Stimulated activated CD8-positive, alpha-beta memory T cell treated with anti-CD3 and anti-CD28 coated beads, Interleukin-2, amount 100 ng/mL, for 1 hour (primary cell): ENCODE measurements around the gene RBM33.
"Not testable (repeated sequence)": the region's sequence is repeated elsewhere in the genome, so short reads cannot be mapped to it uniquely, and the experiment has no call there.

Experiments used
- DNase-seq, 2 donors: peaks; one replicate each; pipeline ENCODE4 v3.0.0-alpha.2; 2020; ENCODE audit warnings: low read depth in 2 of 2

The RBM33 gene

GRCh38 chr7:155644178-155644970, at the start of gene RBM33:
RBM33 (plus strand) TSS chr7:155644661; CDS start chr7:155644877, 216 bp downstream.
- peak; percentile 49 to 50 for DNase-seq

DNA sequence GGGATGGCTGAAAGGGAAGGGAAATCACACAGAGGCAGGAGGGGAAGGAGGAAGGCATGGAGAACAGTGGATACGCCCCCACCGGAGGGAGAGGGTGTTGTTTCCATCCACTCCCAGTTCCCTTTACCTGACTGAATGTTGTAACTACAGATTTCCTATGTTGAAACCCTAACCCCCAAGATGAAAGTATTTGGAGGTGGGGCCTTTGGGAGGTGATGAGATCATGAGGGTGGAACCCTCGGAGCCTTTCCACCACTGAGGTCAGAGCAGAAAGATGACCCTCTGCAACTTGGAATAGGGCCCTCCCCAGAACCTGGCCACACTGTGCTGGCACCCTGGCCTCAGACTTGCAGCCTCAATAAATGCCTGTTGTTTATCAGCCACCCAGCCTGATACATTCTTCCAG, 49.5 kb upstream of the RBM33 start:
- DNase-seq = no peak

GRCh38 chr7:155597753-155598140, 46.7 kb upstream of the RBM33 start:
- DNase-seq = no peak

DNA sequence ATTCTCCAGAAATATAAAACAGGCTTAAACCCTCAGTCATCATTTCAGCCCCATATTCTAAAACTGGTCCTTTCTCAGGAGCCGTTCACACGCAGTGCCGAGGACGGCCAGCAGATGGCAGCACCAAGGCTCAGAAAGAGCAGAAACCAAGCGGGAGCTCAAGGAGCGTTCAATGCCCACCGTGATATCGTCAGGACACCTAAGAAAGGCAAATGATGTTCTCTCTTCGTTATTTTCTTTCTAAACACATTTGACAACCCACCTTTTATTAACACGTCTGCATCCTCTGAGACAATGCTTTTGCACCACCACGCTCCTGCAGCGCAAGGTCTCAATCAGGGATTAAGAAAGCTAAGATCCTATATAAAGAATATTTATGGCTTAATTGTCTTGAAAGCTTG, 45.7 kb upstream of the RBM33 start:
- peak; percentile 70 to 78 for DNase-seq

- no peak for DNase-seq
These were observed 42.3 kb upstream of the RBM33 start for GRCh38 chr7:155602156-155602555.

DNA sequence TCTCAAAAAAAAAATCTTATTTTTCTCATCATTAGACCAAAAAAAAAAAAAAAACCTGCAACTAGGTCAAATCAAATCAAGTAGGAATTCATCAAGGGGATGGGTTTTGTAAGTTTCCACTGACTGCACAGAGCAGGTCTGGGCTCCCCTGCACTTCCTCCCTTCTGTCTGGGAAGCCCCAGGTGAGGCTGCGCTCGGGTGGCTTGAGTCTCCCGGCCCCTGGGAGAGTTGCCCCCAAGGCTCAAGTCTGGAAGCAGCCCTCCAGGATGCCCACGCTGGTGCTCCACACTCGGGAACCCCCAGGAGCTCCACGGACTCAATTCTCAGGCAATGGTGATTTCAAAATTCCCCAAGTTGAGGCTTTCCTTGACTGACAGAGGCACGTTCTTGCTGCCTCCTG, 41.7 kb upstream of the RBM33 start:
- no peak for DNase-seq

- no peak for DNase-seq
These were observed 41.1 kb upstream of the RBM33 start for GRCh38 chr7:155603205-155603857.

DNA sequence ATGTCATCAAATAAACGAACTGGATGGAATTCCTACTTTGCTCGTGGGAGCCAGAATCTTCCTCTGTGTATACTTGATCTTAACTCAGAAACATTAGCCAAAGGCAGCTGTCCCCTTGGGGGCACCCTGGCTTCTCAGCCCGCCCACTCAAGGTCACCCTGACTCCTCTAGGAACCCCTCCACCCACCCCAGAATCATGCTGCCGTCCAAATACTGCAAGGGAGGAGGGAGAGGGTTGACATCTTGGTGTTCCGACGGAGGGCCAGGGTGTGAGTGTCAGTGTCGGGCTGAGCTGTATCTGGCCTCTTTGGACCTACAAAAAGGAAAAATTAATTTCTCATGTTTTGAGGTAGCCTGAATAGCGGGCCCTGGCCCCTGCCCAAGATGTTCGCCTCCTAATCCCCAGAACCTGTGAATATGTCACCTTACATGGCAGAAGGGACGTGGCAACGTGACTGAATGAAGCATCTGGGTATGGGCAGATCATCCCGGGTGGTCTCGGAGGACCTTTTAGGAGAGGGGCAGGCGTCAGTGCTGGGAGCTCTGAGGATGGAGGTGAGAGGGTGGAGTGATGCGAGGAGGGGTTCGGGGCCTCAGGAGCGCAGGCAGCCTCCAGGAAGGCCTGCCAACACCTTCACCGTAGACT, 40.5 kb upstream of the RBM33 start:
- no peak for DNase-seq

DNA sequence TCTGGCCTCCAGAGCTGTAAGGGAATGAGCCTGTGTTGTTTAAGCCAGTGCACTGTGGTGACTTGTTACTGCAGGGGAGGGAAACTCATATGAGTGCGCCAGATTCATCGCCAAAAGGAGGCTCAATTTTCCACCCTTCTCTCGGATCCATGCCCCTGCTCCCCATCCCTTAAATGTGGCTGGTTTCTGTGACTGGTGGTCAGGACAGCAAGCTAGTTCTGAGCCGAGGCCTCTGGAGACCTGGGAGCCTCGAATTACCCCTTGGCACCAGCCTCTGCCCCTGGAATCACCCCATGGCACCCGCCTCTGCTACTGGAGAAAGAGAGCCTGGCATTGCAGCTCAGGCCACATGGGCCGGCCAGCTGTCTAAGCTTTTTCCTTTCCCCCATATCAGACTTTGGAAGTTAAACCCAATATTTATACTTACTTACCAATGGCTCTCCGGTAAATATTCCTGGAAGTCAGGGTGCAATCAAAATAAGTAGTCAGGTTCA, 39.9 kb upstream of the RBM33 start:
- no peak for DNase-seq

DNA sequence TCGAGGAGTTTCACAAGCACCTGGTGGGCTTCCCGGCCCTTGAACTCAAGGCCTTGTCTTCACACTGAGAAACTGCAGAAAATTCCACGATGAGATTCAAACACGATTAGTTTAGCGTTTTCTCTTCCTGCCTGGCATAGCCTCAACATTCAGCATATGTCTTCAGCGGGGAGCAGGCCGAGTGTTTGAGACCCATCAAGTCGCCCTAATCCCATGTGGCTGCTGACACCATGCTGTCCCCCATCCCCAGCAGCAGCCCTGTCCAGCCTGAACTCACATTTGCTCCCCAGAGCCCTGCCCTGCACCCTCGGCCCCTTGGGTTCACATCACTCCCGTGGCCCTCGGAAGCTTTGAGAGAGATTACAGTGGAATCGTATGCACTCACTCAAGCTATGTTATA, 35.3 kb upstream of the RBM33 start:
- DNase-seq = no peak

DNA sequence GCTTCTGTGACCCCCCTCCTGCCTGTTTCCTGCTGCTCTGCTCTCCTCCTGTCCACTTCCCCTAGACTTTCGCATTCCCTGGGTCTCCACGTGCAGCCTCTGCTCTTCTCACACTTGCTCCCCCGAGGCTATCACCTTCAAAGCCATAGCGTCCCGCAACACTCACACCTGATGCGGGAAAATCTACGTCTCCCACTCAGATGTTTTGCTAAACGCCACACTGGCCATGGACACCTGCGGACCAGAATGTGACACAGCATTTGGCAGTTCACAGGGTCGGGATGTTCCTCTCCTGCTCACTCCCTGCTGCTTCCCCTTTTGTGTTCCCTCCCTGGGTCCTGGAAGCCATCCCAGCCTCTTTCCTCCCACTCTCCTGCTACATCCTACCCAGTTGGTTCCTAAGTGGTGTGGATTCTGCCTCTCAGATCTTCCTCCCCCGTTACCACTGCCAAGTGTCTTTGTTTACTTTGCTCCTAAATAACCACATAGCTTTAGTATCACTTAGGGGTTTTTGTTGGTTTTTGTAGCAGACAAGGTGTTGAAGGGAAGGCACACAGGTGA, 33.7 kb upstream of the RBM33 start:
- DNase-seq = no peak

DNA sequence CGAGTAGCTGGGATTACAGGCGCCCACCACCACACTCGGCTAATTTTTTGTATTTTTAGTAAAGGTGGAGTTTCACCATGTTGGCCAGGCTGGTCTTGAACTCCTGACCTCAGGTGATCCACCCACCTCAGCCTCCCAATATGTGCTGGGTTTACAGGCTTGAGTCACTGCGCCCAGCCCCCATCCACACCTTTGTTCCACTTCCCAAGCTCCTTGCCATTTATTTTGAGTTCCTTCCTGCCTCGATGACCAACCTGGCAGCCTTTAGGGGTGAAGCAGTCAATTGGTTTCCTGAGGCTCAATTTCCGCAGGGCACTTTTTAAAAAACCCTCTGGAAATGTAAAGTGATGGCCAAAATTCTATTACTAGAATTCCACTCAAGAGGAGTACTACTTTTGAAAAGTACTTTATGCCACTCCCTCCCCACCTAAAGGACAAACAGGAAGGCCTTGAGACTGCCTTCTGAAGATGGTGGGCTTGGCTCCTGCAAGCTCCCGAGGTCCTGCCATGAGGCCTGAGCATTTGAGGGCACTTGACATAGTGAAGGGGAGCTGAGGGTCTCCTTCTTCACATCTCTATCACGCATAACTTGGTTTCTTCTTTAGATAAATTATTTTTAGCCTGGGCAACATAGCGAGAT, 32.5 kb upstream of the RBM33 start:
- no peak for DNase-seq

- no peak for DNase-seq
These were observed 31.8 kb upstream of the RBM33 start for GRCh38 chr7:155612658-155613057.

GRCh38 chr7:155615085-155615484, 29.4 kb upstream of the RBM33 start:
- not testable (repeated sequence) for DNase-seq

DNA sequence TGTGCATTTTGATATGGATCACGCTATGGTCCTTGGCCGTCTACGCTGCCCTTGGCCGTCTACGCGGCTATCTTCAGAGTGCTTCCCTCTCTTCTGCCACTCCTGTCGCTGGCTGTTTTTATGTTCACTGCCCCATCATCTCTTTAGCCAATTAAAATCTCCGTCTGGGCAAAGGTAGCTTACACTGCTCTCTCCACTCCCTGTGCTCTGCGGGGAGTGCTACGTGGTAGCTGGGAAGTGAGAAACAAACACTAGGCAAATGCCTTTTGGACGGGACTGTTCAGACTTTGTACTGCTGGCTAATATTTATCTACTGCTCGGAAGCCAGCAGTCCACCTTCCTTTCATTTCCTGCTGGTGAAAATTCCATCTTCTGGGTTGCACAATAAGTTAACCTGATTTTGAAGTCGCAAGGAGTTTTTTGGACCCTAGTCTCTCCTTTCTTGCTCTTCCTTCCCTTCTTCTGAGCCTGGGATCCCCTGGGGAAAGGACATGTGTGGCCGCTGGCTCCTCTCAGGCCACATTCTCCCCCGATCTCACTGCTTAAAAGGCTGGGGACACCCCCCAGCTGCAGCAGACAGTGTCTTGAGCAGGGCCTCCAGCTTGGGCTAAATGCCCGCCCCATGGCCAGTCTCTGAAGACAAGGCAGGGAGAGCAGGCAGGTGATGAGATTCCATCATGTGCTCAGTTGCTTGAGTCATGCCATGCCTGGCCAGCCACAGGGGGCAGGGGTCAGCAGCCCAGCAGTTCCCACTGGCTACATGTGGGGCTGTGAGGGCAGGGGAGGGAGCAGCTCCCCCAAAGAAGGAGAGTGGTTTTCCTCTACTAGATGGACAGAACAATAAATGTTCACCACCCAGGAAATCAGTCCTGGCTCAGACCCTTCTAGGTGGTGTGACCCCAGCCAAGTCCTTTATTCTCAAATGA, 25.5 kb upstream of the RBM33 start:
- DNase-seq = no peak

GRCh38 chr7:155619634-155620271, 24.7 kb upstream of the RBM33 start:
- DNase-seq = no peak

- DNase-seq = no peak
These were observed 24.0 kb upstream of the RBM33 start for GRCh38 chr7:155620497-155620896.

DNA sequence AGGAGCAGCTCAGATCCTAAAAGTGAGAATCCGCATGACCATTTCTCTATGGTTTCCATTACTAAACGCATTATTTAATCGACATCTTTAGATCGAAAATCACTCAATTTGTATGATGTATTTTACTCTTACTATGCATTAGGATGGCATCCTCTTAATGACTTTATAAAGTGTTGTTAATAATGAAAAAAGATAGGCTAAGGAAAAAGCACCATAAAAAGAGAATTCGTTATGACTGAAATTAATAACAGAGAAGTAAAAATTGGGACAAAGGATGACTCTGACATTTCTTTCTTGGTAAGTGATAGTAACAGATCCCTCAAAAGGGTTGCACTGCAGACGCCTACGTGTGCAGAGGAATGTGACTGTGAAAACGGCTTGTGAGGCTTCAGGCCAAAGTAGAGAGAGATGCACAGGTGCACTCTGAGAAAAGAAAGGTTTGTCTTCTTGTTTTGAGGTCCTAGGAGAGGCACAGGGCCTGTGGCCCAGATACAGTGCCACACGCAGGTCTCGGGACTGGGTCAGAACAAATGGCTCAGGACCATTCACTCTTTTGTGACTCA, 23.0 kb upstream of the RBM33 start:
- DNase-seq = no peak

- no peak for DNase-seq
These were observed 20.0 kb upstream of the RBM33 start for GRCh38 chr7:155624412-155624811.

DNA sequence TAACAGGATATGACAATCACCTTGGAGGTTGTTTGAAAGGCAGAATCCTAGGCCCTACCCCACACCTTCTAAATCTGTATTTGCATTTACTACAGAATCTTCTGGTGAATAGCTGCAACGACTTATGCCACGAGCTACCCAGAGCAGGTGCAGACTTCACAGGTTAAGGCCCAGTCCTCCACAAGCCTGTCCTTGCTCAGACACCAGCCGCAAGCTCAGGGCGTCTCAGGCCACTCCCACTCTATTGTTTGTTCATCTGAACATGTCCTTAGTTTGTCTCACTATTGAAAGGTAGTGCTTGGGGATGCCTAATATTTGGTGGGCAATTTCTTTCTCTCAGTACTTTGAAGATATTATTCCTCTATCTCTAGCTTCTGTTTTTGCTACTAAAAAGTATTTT, 18.9 kb upstream of the RBM33 start:
- DNase-seq = no peak
